Measurements from ENCODE around the gene ATP2B2. TPM values are rescaled to one million over a fixed set of nuclear protein-coding genes. Genes with fewer than 3 reads are reported as not detected.

ATP2B2 gene
- total RNA-seq (0.19 TPM), polyA plus RNA-seq (ENCODE audit: insufficient read depth, low read depth, low replicate concordance) (0.22 TPM)
- long read RNA-seq, donor 1 = 0 reads
- long read RNA-seq, donor 2 = 0 reads
- long read RNA-seq, donor 3 = 0 reads
- long read RNA-seq, donor 4 = 0 reads
- long read RNA-seq, donor 5 = 0 reads
- long read RNA-seq, donor 6 = 0 reads
- long read RNA-seq, donor 7 = 0 reads
- long read RNA-seq, donor 8 = 0 reads
- long read RNA-seq, donor 9 = 0 reads
- long read RNA-seq, donor 10 = 0 reads

- Histone ChIP-seq H3K27me3 (ENCODE audit: control insufficient read depth, insufficient read depth, low read length) (peaks cover 2% of the 10 kb centered on the region), H3K27ac (ENCODE audit: low read depth in 2 of 2, low read length in 2 of 2) (no peak within 1 kb of the TSS), H3K36me3 (ENCODE audit: control insufficient read depth in 2 of 3, insufficient read depth in 3 of 3, low read length in 3 of 3) (no peaks in the 10 kb centered on the region), H3K4me1 (ENCODE audit: control insufficient read depth in 2 of 3, insufficient read depth in 2 of 3, low read depth in 1 of 3, low read length in 3 of 3) (no peaks in the 10 kb centered on the region), H3K4me3 (ENCODE audit: low read length in 3 of 3) (no peak within 1 kb of the TSS), H3K9me3 (ENCODE audit: control insufficient read depth in 2 of 3, insufficient read depth in 1 of 3, low read length in 3 of 3) (no peaks in the 10 kb centered on the region), H3K9ac (ENCODE audit: low read length in 3 of 3) (no peak within 1 kb of the TSS)
- FAIRE-seq (no peak), DNase-seq (peak in 4 of 5 donors; percentile 66 to 74 (median 70))
- TF ChIP-seq CTCF (IDR thresholded peaks at IDR 0.05; ENCODE audit: borderline replicate concordance, extremely low read depth, insufficient read depth) = no peak
- intact Hi-C loops (cut with DNase I) = no loop called here
Observed at GRCh38 chr3:10505050-10505790, at the start of gene ATP2B2. Gene ATP2B2 (minus strand): TSS chr3:10505586. CDS start chr3:10449543, 56,043 bp downstream.

- TF ChIP-seq CTCF (IDR thresholded peaks at IDR 0.05; ENCODE audit: borderline replicate concordance, extremely low read depth, insufficient read depth) = no peak
- H3K36me3 ChIP-seq (ENCODE audit: control insufficient read depth in 2 of 3, insufficient read depth in 3 of 3, low read length in 3 of 3) = no peaks in the 10 kb centered on the region
- intact Hi-C loops (cut with DNase I) = no loop called here
- no peak for DNase-seq
- H3K4me3 ChIP-seq (ENCODE audit: low read length in 3 of 3) = no peak overlapping the region
- H3K27me3 ChIP-seq (ENCODE audit: control insufficient read depth, insufficient read depth, low read length) = no peaks in the 10 kb centered on the region
- no peaks in the 10 kb centered on the region for H3K4me1 ChIP-seq (ENCODE audit: control insufficient read depth in 2 of 3, insufficient read depth in 2 of 3, low read depth in 1 of 3, low read length in 3 of 3)
- H3K27ac ChIP-seq (ENCODE audit: low read depth in 2 of 2, low read length in 2 of 2) = no peak overlapping the region
- no peak overlapping the region for H3K9ac ChIP-seq (ENCODE audit: low read length in 3 of 3)
- no peak for FAIRE-seq
- no peaks in the 10 kb centered on the region for H3K9me3 ChIP-seq (ENCODE audit: control insufficient read depth in 2 of 3, insufficient read depth in 1 of 3, low read length in 3 of 3)
Observed at GRCh38 chr3:10554746-10555145, 49.4 kb upstream of the ATP2B2 start.

GRCh38 chr3:10554236-10554611 is 48.8 kb upstream of the ATP2B2 start:
- TF ChIP-seq CTCF (IDR thresholded peaks at IDR 0.05; ENCODE audit: borderline replicate concordance, extremely low read depth, insufficient read depth) = no peak
- intact Hi-C loops (cut with DNase I) = no loop called here
- Histone ChIP-seq H3K36me3 (ENCODE audit: control insufficient read depth in 2 of 3, insufficient read depth in 3 of 3, low read length in 3 of 3) (no peaks in the 10 kb centered on the region), H3K27ac (ENCODE audit: low read depth in 2 of 2, low read length in 2 of 2) (no peak overlapping the region), H3K4me3 (ENCODE audit: low read length in 3 of 3) (no peak overlapping the region), H3K9ac (ENCODE audit: low read length in 3 of 3) (no peak overlapping the region), H3K27me3 (ENCODE audit: control insufficient read depth, insufficient read depth, low read length) (no peaks in the 10 kb centered on the region), H3K9me3 (ENCODE audit: control insufficient read depth in 2 of 3, insufficient read depth in 1 of 3, low read length in 3 of 3) (no peaks in the 10 kb centered on the region), H3K4me1 (ENCODE audit: control insufficient read depth in 2 of 3, insufficient read depth in 2 of 3, low read depth in 1 of 3, low read length in 3 of 3) (no peaks in the 10 kb centered on the region)
- FAIRE-seq (no peak), DNase-seq (peak in 1 of 5 donors; percentile 1)

Data from kidney (tissue), 22 donors.